HL-60 (cell line): ENCODE results near the gene CHCHD6.

Experiments
- GABPA ChIP-seq: IDR thresholded peaks from 2 replicates; pipeline ENCODE4 v1.6.1; 2012; ENCODE audit warnings: low read depth
- POLR2AphosphoS5 ChIP-seq: IDR thresholded peaks from 2 replicates; pipeline ENCODE4 v1.6.1; 2012; ENCODE audit warnings: low read depth
- SPI1 ChIP-seq: IDR thresholded peaks from 2 replicates; pipeline ENCODE4 v1.6.1; 2012; ENCODE audit warnings: low read depth, mild to moderate bottlenecking, borderline replicate concordance
- TF ChIP-seq, protein P1 (sequence below): IDR thresholded peaks from one replicate; pipeline ENCODE4 v1.5.1; 2011; ENCODE audit warnings: low read length, control low read depth, inconsistent platforms; ENCODE audit not compliant: insufficient read depth

GRCh38 chr3:126728680-126729079 lies 24.6 kb downstream of the CHCHD6 start:
- TF ChIP-seq, protein P1, sequence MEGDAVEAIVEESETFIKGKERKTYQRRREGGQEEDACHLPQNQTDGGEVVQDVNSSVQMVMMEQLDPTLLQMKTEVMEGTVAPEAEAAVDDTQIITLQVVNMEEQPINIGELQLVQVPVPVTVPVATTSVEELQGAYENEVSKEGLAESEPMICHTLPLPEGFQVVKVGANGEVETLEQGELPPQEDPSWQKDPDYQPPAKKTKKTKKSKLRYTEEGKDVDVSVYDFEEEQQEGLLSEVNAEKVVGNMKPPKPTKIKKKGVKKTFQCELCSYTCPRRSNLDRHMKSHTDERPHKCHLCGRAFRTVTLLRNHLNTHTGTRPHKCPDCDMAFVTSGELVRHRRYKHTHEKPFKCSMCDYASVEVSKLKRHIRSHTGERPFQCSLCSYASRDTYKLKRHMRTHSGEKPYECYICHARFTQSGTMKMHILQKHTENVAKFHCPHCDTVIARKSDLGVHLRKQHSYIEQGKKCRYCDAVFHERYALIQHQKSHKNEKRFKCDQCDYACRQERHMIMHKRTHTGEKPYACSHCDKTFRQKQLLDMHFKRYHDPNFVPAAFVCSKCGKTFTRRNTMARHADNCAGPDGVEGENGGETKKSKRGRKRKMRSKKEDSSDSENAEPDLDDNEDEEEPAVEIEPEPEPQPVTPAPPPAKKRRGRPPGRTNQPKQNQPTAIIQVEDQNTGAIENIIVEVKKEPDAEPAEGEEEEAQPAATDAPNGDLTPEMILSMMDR = no peak
- no peak for TF ChIP-seq SPI1
- no peak for TF ChIP-seq GABPA
- TF ChIP-seq POLR2AphosphoS5 = no peak
